ENCODE data around the gene UBL4A.

DNA sequence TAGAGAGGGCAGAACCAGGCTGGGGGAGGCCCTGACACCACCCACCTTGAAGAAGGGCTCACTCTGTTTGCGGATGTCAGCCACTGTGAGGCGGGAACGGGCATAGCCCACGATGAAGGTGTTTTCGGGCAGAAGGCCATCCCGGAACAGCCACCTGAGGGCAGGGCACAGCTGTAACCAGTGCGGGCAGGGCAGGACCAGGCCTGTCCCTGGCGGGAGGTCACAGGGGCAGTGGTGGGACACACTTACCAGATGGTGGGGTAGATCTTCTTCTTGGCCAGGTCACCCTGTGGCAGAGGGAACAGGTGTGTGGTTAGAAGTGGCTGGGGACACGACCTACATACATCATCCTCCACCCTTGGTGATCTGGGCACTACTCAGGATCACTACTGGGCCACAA, 49.5 kb upstream of the UBL4A start:
- no peak for TF ChIP-seq GATA3 (IDR thresholded peaks at IDR 0.05; ENCODE audit: low read depth, low read length)
- TF ChIP-seq GATA2 (IDR thresholded peaks at IDR 0.05; ENCODE audit: low read depth, low read length), result no peak
